Heart left ventricle (tissue), 13 donors: ENCODE measurements around the gene OR8H1.

Experiments used
- POLR2A ChIP-seq, 2 donors: fragments of 450-650 bp; IDR thresholded peaks; one replicate each; pipeline ENCODE4 v1.6.1; 2017; ENCODE audit warnings: antibody characterized with exemption in 2 of 2, mild to moderate bottlenecking in 2 of 2, moderate library complexity in 2 of 2
- TF ChIP-seq, protein P1 (sequence below), 12 donors: fragments of 200-600 bp; sonication (generic) in 4 of 12; IDR thresholded peaks; one replicate each; pipeline versions ENCODE4 v1.5.0 to v1.8.0; 2018 to 2022; ENCODE audit warnings: antibody characterized with exemption in 12 of 12, mild to moderate bottlenecking in 5 of 12
- donor health status: ischemic (EF 13 %, LVEDD 7.1; RV severe dilation, severe dysfunction).
- donor health status: DM: no; HTN: yes; CAD: no.
- donor health status: DM: no; HTN: no; CAD: no.
- donor health status: ischemic (EF 25% LVEDD 6.9; RV normal size, moderate dysfunction).
- donor health status: ischemic (EF 25% LVEDD 5.7; RV mildly dilated, moderate dysfunction).
- donor health status: ischemic (EF 35%, LVEDD 5.7; RV mildly dilated, moderate dysfunction).
- donor health status: nonischemic (EF 11% LVEDD 7.7; RV severe dilation, severe dysfunction).
- donor health status: DM: yes; HTN: yes; CAD: no.
- donor health status: PGD.
- donor health status: ischemic (EF 29% LVEDD 5.4; RV normal size, mild dysfunction).
- donor health status: nonischemic (EF 23%, LVEDD 6.1; RV moderate dilation, normal function).

DNA sequence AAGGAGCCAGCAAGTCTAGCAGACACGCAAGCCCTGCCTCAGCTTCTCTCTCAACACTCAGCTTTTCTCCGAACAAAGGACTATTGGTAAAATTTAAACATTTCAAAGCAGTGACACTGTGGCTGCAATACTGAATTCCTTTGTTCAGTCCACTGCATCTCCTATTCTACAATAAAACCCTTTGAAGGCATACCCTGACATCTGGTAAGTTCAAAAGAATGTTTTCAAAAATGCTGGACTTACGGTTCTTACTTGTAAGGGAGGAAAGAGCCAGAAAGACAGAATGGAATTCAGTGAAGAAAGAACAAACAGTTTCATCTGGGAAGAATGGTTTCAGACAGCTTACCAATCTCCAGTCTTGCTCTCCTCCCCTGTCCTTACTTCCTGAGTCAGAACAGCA lies 41.1 kb upstream of the OR8H1 start:
- TF ChIP-seq, protein P1, sequence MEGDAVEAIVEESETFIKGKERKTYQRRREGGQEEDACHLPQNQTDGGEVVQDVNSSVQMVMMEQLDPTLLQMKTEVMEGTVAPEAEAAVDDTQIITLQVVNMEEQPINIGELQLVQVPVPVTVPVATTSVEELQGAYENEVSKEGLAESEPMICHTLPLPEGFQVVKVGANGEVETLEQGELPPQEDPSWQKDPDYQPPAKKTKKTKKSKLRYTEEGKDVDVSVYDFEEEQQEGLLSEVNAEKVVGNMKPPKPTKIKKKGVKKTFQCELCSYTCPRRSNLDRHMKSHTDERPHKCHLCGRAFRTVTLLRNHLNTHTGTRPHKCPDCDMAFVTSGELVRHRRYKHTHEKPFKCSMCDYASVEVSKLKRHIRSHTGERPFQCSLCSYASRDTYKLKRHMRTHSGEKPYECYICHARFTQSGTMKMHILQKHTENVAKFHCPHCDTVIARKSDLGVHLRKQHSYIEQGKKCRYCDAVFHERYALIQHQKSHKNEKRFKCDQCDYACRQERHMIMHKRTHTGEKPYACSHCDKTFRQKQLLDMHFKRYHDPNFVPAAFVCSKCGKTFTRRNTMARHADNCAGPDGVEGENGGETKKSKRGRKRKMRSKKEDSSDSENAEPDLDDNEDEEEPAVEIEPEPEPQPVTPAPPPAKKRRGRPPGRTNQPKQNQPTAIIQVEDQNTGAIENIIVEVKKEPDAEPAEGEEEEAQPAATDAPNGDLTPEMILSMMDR (IDR thresholded peaks at IDR 0.05) = no peak
- TF ChIP-seq POLR2A (IDR thresholded peaks at IDR 0.05) = no peak
